ENCODE data around the gene DAB2IP. TPM values are rescaled to one million over a fixed set of nuclear protein-coding genes. Genes with fewer than 3 reads are reported as not detected.

The DAB2IP gene
- total and polyA plus RNA-seq, 9 donors: 26.3 to 49.0 (median 39.3) TPM

- Histone ChIP-seq H3K4me1 (ENCODE audit: control insufficient read depth, insufficient read depth, low read length) (peaks cover 49% of the 10 kb centered on the region), H3K27me3 (ENCODE audit: control insufficient read depth, insufficient read depth, low read length) (no peaks in the 10 kb centered on the region), H3K9me3 (replicated peaks; ENCODE audit: control insufficient read depth, low read depth, low read length) (peaks cover 3% of the 10 kb centered on the region), H3K4me3 (ENCODE audit: low read length) (no peak overlapping the region), H3K27ac (ENCODE audit: low read length) (no peak overlapping the region), H3K36me3 (ENCODE audit: control insufficient read depth, insufficient read depth, low read length) (peaks cover 93% of the 10 kb centered on the region)
- WGBS (ENCODE audit: insufficient coverage): 83% methylated on average over 41 of the region's 45 CpGs
- peak; percentile 38 for DNase-seq
Observed at GRCh38 chr9:121772600-121773285, 121.3 kb downstream of the DAB2IP start.

- Histone ChIP-seq H3K27me3 (ENCODE audit: control insufficient read depth, insufficient read depth, low read length) (no peaks in the 10 kb centered on the region), H3K4me3 (ENCODE audit: low read length) (no peak overlapping the region), H3K27ac (ENCODE audit: low read length) (no peak overlapping the region), H3K36me3 (ENCODE audit: control insufficient read depth, insufficient read depth, low read length) (peaks cover 92% of the 10 kb centered on the region), H3K9me3 (replicated peaks; ENCODE audit: control insufficient read depth, low read depth, low read length) (peaks cover 9% of the 10 kb centered on the region), H3K4me1 (ENCODE audit: control insufficient read depth, insufficient read depth, low read length) (peaks cover 49% of the 10 kb centered on the region)
- WGBS (ENCODE audit: insufficient coverage): 93% methylated on average over 11 of the region's 18 CpGs
- DNase-seq: no peak
Observed at GRCh38 chr9:121773286-121773953, 122.0 kb downstream of the DAB2IP start.

DNA sequence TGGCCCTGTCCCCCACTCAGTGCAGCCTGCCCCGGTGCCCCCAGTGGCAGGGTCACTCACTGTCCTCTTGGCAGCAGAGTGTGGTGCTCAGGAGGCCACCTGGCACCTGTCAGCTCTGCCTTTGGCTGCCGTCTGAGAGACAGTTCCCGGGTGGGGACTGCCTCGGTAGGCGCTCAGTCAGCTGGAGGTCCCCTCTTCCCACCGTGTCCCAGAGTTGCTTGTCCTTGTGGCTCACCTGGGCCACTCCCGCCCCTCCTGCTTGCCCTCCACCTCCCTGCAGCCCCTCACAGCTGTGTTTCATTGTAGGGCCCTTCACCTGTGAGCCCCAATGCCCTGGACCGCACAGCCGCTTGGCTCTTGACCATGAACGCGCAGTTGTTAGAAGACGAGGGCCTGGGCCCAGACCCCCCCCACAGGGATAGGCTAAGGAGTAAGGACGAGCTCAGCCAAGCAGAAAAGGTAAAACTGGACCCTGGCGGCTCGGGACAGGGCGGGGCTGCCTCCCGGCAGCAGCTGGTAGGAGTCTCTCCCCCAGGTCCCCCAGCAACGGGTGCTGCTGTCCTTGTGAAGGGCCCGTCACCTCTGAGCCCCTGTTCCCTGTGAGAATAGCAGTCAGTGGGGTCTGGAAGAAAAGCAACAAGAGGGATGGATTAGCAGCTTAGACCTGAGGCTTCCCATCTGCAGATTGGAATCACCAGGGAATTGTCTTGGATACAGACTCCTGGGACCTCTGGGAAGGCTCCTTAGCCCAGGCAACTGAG lies 122.7 kb downstream of the DAB2IP start:
- Histone ChIP-seq H3K36me3 (ENCODE audit: control insufficient read depth, insufficient read depth, low read length) (peaks cover 86% of the 10 kb centered on the region), H3K9me3 (replicated peaks; ENCODE audit: control insufficient read depth, low read depth, low read length) (peaks cover 10% of the 10 kb centered on the region), H3K4me1 (ENCODE audit: control insufficient read depth, insufficient read depth, low read length) (peaks cover 49% of the 10 kb centered on the region), H3K4me3 (ENCODE audit: low read length) (no peak overlapping the region), H3K27ac (ENCODE audit: low read length) (peak overlapping the region; percentile 55), H3K27me3 (ENCODE audit: control insufficient read depth, insufficient read depth, low read length) (no peaks in the 10 kb centered on the region)
- 78% methylated on average over 14 of the region's 19 CpGs for WGBS (ENCODE audit: insufficient coverage)
- no peak for DNase-seq

GRCh38 chr9:121774715-121775613 lies 123.5 kb downstream of the DAB2IP start:
- peak; percentile 72 for DNase-seq
- H3K27me3 ChIP-seq (ENCODE audit: control insufficient read depth, insufficient read depth, low read length): no peaks in the 10 kb centered on the region
- peaks cover 10% of the 10 kb centered on the region for H3K9me3 ChIP-seq (replicated peaks; ENCODE audit: control insufficient read depth, low read depth, low read length)
- WGBS (ENCODE audit: insufficient coverage): 87% methylated on average over 7 of the region's 26 CpGs
- H3K4me1 ChIP-seq (ENCODE audit: control insufficient read depth, insufficient read depth, low read length): peaks cover 51% of the 10 kb centered on the region
- peak overlapping the region; percentile 55 for H3K27ac ChIP-seq (ENCODE audit: low read length)
- peaks cover 82% of the 10 kb centered on the region for H3K36me3 ChIP-seq (ENCODE audit: control insufficient read depth, insufficient read depth, low read length)
- no peak overlapping the region for H3K4me3 ChIP-seq (ENCODE audit: low read length)

DNA sequence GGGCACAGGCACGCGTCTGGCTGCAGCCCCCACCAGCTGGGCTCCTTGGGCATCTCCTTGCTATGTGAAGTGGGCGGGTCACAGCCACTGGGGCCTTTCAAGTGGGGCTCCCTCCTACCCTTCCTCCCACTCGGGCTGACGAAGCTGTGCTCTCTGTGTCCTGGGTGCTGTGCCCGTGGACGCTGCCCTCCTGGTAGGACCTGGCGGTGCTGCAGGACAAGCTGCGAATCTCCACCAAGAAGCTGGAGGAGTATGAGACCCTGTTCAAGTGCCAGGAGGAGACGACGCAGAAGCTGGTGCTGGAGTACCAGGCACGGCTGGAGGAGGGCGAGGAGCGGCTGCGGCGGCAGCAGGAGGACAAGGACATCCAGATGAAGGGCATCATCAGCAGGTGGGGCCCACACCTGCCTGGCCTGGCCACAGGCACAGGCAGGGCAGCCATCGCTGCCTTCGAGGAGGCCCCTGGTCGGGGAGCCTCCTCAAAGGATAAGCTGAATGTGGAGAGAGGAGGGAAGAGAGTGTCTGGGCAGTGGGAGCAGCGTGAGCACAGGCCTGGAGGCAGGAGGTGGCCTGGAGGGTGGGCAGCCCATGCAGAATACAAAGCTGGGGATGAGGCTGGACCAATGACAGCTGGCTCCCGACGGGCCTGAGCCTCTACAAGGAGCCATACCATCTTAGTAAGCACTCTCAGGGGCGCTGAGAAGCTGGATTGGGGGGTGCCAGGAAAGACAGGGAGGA lies 124.7 kb downstream of the DAB2IP start:
- Histone ChIP-seq H3K4me1 (ENCODE audit: control insufficient read depth, insufficient read depth, low read length) (peaks cover 48% of the 10 kb centered on the region), H3K27me3 (ENCODE audit: control insufficient read depth, insufficient read depth, low read length) (no peaks in the 10 kb centered on the region), H3K36me3 (ENCODE audit: control insufficient read depth, insufficient read depth, low read length) (peaks cover 81% of the 10 kb centered on the region), H3K9me3 (replicated peaks; ENCODE audit: control insufficient read depth, low read depth, low read length) (peaks cover 10% of the 10 kb centered on the region), H3K4me3 (ENCODE audit: low read length) (no peak overlapping the region), H3K27ac (ENCODE audit: low read length) (no peak overlapping the region)
- DNase-seq: no peak
- 98% methylated on average over 19 of the region's 23 CpGs for whole genome bisulfite sequencing (ENCODE audit: insufficient coverage)

- no peak overlapping the region for H3K4me3 ChIP-seq (ENCODE audit: low read length)
- WGBS (ENCODE audit: insufficient coverage): 100% methylated on average over 5 of the region's 8 CpGs
- H3K36me3 ChIP-seq (ENCODE audit: control insufficient read depth, insufficient read depth, low read length): peaks cover 81% of the 10 kb centered on the region
- H3K4me1 ChIP-seq (ENCODE audit: control insufficient read depth, insufficient read depth, low read length): peaks cover 40% of the 10 kb centered on the region
- peaks cover 10% of the 10 kb centered on the region for H3K9me3 ChIP-seq (replicated peaks; ENCODE audit: control insufficient read depth, low read depth, low read length)
- no peak overlapping the region for H3K27ac ChIP-seq (ENCODE audit: low read length)
- DNase-seq: no peak
- no peaks in the 10 kb centered on the region for H3K27me3 ChIP-seq (ENCODE audit: control insufficient read depth, insufficient read depth, low read length)
Observed at GRCh38 chr9:121776739-121777637, 125.6 kb downstream of the DAB2IP start.

DNA sequence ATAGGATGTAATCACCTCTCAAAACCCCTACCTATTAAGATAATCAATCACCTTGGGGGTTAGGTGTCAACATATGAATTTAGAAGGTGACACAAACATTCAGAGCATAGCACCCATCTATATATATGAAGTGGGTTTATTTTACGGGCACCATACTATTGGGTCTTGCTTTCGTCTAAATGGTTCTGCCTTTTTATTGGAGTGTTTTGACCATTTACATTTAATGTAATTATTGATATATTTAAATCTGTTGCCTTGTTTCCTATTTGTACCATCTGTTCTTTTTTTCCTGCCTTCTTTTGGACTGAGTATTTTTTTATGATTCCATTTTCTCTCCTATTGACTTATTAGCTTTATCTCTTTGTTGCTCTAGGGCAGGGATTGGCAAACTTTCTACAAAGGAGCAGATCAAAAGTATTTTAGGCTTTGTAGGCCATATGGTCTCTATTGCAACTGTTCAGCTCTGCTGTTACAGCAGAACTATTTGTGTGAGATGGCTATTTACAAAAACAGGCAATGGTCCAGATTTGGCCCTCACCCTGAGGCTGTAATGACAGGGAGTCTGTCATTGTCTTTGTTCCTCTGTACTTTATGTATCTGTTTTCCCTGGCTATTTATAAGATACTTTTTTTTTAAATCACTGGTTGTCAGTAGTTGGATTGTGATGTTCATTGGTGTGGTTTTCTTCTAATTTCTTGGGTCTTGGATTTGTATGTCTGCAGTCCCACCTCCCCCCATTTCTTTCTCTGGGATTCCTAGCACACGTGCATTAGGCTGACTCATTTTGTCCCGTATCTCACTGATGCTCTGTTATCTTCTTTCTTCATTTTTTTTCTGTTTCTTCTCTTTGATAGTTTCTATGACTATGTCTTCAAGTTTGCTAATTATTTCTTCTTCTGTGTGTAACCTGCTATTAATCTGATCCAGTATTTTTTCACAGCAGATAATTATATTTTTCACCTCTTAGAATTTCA lies 127.1 kb downstream of the DAB2IP start:
- DNase-seq: peak; percentile 30
- H3K4me3 ChIP-seq (ENCODE audit: low read length): no peak overlapping the region
- H3K4me1 ChIP-seq (ENCODE audit: control insufficient read depth, insufficient read depth, low read length): peaks cover 34% of the 10 kb centered on the region
- H3K36me3 ChIP-seq (ENCODE audit: control insufficient read depth, insufficient read depth, low read length): peaks cover 82% of the 10 kb centered on the region
- peak overlapping the region; percentile 3 for H3K27ac ChIP-seq (ENCODE audit: low read length)
- H3K9me3 ChIP-seq (replicated peaks; ENCODE audit: control insufficient read depth, low read depth, low read length): peaks cover 10% of the 10 kb centered on the region
- WGBS (ENCODE audit: insufficient coverage): no CpG with 5 or more reads among the region's 4 CpGs
- no peaks in the 10 kb centered on the region for H3K27me3 ChIP-seq (ENCODE audit: control insufficient read depth, insufficient read depth, low read length)

Data from muscle of leg (tissue), 11 donors.